NCI-H2171 treated with DMSO at 0.1 percent for 48 hours (cell line): ENCODE measurements around the gene SHLD1.
"Not testable (repeated sequence)": the region's sequence is repeated elsewhere in the genome, so short reads cannot be mapped to it uniquely, and the experiment has no call there.

ENCODE experiments used
- DNase-seq: peaks from one replicate; lab custom pipeline; 2025; lab: John Stamatoyannopoulos, UW

Gene SHLD1

DNA sequence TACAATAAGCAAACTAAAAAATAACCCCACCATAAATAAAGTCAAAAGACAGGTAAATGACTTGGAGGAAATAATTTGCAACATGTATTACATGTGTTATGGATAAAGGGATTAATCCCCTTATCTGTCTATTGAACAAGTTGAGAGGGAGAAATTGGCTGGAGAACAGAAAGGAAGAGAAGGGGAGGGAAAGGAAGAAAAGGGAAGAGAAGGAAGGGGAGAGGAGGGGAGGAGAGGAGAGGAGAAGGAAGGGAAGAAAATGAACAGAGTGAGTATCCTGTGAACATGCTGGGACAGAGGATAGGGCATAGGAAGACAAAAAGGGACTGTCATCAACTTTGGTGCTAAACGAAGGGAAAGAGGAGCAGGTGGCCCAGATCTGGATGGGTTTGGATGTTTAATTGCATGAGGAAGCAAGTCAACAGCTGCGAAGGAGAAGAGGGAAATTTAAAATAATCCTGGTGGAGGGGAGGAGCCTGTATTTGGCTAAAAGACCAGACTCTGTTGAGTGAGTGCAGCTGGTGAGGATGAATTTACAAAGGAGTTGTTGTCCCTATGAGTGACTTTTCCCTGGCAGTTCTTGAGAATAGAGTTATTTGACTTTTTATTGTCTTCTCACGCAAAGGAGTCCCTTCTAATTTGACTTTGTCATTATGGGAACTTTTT, 14.2 kb upstream of the SHLD1 start:
- DNase-seq, result peak; percentile 69

DNA sequence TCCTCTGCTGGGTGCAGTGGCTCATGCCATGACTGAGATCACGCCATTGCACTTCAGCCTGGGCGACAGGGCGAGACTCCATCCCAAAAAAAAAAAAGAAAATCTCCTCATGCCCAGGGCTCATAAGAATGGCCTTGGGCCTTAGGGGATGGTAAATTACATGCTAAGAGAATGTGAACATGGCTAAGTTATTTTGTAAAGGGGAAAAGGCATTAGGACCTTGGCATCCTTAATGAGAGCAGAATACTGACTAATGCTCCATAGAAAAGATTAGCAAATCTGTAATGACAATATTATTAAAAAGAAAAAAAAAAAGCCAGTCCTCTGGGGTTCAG, 12.6 kb upstream of the SHLD1 start:
- no peak for DNase-seq

DNA sequence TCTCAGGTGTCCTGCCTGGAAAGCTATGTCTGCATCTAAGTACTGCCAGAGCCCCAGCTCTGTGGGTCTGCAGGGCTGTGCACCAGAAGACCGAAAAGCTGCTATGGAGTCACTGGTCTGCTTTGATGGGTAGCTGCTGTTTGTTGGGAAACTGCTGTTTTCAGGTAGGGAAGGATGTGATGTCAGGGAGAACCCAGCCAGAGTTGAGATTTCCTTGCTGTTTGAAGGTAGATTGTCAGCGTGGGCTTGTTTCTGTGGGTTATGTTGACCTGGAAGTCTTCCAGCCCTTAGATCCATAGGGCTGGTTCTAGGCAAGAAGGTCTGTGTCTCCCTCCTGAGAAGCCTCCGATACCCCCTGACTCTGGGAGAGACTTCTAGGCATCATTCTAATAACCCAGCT, 12.2 kb upstream of the SHLD1 start:
- DNase-seq, result no peak

DNA sequence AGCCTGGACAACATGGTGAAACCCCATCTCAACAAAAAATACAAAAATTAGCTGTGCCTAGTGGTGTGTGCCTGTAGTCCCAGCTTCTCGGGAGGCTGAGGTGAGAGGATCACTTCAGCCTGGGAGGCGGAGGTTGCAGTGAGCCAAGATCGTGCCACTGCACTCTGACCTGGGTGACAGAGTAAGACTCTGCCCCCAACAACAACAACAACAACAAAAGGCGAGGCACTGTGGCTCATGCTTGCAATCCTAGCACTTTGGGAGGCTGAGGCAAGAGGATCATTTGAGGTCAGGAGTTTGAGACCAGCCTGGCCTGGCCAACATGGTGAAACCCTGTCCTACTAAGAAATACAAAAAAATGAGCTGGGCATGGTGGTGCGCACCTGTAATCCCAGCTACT, 9.6 kb upstream of the SHLD1 start:
- not testable (repeated sequence) for DNase-seq

DNA sequence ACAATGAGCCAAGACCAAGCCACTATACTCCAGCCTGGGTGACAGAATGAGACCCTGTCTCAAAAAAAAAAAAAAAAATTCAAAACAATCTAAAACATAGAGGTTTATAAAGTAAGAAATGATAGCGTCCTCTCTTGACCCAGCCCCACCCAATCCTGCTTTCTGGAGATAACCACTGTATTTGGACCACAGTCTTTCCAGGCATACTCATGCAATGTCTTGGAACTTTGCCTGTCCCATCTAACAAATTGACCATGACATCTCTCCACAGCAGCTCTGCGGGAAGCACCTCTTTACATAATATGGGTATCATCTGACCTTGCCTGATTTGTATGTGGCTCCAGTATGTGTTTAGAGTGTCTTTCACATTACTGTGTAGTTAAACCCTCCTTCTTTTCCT, 9.1 kb upstream of the SHLD1 start:
- no peak for DNase-seq

DNA sequence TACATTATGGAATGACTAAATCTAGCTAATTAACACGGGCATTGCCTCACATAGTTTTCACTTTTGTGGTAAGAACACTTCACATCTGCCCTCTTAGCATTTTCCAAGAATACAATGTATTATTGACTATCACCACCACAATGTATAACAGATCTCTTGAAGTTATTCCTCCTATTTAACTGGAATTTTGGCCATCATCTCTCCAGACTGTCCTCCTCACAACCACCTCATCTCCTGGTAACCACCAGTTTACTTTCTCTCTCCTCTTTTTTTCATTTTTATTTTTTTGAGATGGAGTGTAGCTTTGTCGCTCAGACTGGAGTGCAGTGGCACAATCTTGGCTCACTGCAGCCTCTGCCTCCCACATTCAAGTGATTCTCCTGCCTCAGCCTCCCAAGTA, 8.2 kb upstream of the SHLD1 start:
- DNase-seq, result no peak

DNA sequence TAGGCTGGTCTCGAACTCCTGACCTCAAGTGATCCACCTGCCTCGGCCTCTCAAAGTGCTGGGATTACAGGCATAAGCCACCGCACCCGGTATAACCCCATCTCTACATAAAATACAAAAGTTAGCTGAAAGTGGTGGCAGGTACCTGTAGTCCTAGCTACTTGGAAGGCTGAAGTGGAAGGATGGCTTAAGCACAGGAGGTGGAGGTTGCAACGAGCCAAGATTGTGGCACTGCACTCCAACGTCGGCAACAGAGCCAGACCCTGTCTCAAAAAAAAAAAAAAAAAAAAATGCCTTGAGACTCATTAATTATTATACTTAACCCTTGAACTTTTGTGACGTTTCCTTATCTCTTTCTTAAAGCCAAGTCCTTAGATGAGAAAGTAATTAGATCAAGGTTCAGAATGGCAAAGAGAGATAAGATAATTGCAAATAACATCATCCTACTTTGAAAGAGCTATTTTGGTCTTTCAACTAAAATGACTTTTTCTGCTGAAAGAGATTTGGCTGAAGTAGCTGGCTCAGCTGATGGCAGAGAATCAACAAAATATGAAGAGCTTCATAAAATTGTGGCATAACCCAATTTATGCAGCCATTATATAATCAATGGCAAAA, 4.7 kb upstream of the SHLD1 start:
- DNase-seq, result no peak

DNA sequence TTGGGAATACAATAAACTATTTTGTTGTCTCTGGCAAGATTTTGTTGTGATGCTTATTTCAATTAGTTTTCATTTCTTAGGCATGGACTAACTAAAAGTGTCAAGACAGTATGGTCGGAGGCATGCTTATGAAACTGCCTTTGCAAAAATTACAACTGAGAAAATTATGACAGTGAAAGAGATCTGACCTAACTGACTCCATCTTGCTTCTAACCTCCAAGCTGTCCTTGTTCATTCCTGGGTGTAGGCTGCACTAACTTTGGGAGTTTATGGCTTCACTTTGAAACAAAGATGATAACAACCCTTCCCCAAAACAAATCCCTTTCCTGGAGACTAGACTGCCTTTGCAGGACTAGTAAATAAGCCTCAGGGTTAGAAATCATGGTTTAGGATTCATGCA, 4.1 kb upstream of the SHLD1 start:
- DNase-seq, result no peak

DNA sequence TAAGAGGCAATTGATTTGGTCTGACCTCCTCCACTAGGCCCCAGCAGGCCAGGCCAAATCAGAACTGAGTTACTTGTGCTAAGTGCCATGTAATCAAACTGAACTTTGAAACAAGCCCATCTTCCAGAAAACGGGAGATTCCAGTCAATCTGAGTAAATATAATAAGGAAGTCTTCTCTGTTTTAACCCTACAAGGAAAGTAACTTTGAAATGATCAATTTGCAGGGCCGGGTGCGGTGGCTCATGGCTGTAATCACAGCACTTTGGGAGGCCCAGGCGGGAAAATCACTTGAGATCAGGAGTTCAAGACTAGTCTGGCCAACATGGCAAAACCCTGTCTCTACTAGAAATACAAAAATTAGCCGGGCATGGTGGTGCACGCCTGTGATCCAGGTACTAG, 2.0 kb upstream of the SHLD1 start:
- no peak for DNase-seq

DNA sequence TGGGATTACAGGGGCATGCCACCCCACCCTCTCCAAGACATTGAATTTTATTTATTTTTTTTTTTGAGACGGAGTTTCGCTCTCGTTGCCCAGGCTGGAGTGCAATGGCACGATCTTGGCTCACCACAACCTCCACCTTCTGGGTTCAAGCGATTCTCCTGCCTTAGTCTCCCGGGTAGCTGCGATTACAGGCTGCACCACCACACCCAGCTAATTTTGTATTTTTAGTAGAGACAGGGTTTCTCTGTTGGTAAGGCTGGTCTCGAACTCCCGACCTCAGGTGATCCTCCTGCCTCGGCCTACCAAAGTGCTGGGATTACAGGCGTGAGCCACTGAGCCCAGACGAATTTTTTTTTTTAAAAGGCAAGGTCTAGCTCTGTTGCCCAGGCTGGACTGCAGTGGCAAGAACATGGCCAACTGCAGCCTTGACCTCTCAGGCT, 669 bp upstream of the SHLD1 start:
- DNase-seq, result not testable (repeated sequence)

DNA sequence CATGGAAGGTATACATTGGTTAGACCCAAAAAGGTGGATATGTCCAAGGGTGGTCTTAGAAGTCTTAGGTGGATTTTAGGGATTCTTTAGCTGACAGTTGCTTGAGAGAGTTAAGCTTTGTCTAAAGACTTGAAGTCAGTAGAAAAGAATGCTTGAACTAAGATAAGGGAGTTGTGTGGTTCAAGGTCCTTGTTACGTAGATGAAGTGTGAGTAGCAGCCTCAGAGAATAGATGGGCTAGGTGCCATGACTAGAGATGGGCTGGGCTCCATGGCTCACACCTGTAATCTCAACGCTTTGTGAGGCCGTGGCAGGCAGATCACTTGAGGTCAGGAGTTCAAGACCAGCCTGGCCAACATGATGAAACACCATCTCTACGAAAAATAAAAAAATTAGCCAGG, 1.7 kb downstream of the SHLD1 start:
- no peak for DNase-seq

DNA sequence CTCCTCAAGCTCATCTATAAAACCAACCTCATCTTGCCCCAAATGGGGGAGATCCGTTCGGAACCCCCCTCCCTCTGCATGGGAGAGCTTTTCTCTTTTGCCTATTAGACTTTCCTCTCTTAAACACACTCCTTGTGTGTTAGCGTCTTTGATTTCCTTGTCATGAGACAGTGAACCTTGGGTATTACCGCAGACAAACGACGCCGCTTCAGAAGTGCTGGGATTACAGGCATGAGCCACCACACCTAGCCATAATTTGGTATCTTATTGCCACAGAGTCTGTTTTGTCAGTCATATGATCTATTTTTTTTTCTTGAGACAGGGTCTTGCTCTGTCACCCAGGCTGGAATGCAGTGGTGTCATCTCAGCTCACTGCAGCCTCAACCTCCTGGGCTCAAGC, 3.6 kb downstream of the SHLD1 start:
- DNase-seq, result no peak

DNA sequence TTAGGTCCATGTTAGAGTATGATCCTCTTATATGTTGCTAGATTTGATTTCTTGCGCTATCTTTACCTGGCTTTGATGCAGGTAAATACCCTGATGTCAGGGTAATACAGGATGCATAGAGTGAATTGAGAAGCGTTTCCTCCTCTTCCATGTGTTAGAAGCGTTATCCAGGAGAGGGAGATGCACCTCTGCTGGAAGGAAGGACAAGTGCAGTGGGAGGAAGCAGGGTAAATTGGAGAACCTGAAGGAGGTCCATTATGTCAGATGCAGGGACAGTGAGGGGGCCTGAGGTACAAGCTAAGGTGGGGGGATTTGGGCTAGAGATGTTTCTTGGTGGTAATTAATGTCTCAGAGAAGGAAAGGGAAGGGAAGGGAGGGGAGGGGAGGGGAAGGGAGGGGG, 7.7 kb downstream of the SHLD1 start:
- no peak for DNase-seq

DNA sequence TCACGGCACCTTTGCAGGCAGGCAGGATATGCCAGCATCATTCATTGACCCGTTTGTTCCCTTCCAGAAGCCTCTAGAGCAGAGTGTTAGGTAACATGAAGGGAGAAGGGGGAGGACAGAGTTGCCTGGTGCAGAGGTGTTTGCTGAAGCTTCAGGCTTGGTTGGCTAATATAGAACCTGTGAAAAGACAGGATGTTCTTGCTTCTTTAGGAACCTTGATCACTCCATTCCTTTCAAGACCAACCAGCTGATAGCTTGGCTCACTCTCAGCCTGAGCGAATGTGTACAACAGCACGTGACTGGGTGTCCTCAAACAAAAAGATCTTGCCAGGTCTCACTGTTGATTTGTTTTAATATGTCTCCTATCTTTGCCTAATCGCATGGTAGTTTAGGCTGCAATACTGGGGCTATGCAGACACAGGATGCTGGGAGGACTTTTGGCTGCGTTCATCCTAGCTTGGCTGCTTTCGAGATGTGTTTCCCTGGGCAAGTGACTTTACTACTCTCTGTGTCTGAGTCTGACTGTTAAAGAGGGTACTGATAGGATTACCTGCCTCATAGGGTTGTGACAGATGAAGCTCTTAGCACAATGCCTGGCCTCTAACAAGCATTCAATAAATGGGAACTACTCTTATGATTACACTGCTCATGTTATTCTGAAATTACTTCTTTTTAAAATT, 16.0 kb downstream of the SHLD1 start:
- no peak for DNase-seq

DNA sequence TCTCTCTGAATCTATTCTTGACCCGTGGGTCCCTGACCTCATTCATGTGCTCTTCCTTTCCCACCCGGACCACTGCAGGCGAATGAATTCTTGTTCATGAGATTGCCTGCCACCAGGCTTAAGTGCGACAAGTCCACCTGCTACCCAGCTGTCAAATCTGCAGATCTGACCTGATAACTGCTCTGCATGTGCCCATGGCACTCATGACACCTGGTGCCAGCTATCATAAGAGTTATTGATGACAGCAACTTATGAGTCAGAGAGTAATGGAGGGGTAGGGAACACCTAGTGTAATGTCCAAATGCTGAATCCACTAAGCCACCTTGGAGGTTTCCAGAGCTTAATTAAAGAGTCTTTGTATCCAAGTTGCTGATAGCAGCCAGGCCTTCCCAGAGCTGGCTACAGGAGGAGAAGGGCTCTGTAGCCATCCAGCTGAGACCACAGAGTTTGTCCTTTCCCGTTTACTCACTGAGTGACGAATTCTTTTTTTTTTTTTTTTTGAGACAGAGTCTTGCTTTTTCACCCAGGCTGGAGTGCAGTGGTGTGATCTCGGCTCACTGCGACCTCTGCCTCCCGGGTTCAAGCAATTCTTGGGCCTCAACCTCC, 17.4 kb downstream of the SHLD1 start:
- peak; percentile 42 for DNase-seq

DNA sequence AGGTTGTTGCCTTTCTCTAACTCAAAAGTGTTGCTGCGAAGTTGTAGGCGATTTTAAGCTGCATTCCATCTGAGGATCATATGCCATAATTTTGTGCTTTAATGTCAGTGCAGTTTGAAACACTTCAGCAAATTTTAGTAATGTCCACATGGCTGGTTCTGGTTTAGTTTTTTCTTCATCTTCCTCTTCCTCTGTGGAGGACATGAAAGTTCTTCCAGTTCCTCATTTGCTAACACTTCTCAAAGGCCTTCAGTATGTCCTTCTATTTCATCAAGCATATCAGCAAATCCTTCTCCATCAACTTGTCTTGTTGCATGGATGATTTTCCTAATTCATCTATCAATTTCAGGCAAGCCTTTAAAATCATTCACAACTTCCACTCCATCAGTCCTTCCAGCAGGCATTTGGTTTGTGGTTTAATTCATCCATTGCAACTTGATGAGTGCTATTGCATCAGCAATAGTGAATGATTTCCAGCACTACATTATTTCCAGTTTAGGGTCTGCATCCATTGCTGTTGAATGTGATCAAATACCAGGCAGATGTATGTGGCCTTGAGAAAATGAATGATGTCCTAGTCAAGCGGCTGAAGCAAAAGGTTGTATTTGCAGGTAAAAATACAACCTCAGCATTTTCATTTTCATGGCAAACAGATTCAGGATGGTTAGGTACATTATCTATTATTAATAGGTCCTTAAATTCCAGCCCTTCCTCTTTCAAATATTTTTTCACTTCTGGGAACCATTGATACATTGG, 20.2 kb downstream of the SHLD1 start:
- DNase-seq, result no peak

DNA sequence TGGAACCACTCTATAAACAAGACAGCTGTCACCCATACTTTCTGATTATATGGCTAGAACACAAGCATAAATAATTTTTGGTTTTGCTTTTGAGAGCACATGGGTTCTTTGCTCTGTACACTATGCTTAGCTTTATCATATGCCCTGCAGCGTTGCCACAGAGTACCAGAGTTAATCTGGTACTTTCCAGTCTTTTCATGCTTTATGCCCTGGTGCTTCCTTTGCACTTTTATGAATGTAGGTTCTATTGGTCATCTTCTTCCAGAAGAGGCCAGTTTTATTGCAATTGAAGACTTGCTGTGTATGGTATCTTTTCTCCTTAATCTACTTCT, 20.8 kb downstream of the SHLD1 start:
- no peak for DNase-seq

DNA sequence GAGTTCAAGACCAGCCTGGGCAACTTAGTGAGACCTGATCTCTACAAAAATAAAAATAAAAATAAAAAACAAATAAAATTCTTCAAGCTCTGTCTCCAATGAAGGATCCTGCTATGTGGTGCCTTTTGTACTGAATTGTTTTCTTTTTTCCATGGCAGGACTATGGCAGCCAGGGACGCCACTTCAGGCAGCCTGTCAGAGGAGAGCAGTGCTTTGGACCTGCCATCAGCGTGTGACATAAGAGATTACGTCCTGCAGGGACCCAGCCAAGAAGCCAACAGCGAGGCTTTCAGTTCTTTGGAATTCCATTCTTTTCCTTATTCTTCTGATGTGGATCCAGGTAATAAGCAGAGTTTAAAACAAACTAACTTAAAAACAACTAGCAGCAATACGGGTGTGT, 22.5 kb downstream of the SHLD1 start:
- DNase-seq, result no peak

DNA sequence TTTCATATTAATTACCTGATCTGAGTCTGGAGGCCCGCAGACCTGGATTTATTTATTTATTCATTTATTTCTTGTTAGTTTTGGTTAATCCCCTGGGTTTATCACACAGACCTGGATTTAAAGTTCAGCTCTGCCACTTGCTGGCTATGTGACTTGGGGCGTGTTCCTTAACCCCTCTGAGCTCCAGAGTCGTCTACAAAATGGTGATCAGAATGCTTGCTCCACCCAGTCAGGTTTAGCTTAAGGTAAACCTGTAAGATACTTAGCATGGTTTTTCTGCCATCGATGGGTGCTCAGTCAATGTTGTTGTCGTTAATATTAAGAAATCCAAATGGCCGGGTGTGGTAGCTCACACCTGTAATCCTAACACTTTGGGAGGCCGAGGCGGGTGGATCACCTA, 23.4 kb downstream of the SHLD1 start:
- no peak for DNase-seq

DNA sequence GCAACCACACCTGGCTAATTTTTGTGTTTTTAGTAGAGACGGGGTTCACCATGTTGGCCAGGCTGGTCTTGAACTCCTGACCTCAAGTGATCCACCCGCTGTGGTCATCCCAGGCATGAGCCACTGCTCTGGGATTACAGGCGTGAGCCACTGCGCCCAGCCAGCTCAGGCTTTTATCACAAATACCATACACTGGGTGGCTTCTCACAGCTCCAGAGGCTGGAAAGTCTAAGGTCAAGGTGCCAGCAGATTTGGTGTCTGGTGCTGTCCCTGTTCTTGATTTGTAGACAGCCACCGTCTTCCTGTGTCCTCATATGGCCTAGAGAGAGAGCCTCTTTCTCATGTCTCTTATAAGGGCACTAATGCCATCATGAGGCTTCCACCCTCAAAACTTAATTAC, 25.9 kb downstream of the SHLD1 start:
- DNase-seq, result no peak

DNA sequence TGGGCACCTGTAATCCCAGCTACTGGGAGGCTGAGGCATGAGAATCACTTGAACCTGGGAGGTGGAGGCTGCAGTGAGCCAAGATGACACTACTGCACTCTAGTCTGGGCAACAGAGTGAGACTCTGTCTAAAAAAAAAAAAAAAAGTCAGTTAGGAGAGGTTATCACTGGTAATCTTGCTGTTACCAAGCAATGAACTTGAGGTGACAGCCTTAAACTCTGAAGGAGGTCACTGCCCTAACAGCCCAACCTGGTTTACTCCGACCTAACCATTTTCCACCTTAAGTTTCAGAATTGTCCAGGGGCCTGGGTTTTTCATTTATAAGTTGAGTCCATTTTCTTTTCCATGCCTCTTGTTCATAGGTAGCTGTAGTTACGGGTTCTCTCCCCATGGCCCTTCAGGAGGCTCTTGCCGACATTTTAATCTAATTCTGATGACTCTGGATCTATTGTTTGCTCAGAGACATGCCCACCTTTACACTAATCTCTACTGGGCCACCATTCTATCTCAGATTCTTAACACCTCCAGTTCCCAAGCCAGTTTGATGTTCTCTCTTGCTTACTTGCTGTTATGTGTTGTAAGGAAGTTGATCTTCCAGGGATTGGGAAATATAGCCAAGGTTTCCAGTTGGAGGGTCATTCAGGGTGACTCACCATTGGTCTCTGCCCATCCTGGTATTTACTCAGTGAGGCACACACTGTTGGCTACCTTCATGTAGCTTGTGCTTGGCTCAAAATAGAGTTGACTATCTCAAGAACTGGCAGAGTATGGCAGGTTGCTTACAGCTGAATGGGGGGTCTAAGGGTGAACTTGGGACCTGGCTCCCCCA, 29.1 kb downstream of the SHLD1 start:
- no peak for DNase-seq

DNA sequence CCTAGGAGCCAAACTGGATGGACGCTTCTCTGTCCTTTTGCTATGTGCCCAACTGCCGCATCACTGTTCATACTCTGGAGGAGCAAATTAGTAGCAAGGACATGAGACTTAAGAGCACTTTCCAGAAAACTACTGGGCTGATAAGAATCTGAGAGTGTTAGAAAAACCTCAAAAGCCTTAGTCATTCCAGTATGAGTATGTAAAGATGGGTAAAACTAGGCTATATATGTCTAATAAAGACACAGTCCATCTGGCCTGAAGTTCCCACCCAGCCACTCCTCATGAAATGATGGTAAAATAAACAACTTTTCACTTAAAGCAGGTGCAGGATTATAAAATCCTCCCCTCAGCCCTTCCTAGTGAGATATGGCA, 30.6 kb downstream of the SHLD1 start:
- DNase-seq, result no peak
